Astrocyte (in vitro differentiated cells and primary cell): ENCODE data around the gene TRPV2. TPM values are rescaled to one million over a fixed set of nuclear protein-coding genes. Genes with fewer than 3 reads are reported as not detected.

Source experiments
- DNase-seq: peaks from one replicate; pipeline ENCODE4 v3.0.0-alpha.2; 2010; ENCODE audit warnings: low read depth
- FAIRE-seq: peaks from 2 replicates; lab custom pipeline; 2011; peaks lifted over from hg19 to GRCh38; lab: Jason Lieb, UNC
- H2AFZ ChIP-seq: 2 replicates; pipeline ENCODE4 v1.6.0; 2012; ENCODE audit warnings: low read depth, low read length, inconsistent platforms
- H3K27ac ChIP-seq: 2 replicates; pipeline ENCODE4 v1.5.1; 2011; ENCODE audit warnings: low read depth, low read length, inconsistent platforms
- H3K27me3 ChIP-seq: 2 replicates; pipeline ENCODE4 v1.6.0; 2011; ENCODE audit warnings: low read length, inconsistent platforms; ENCODE audit not compliant: insufficient read depth
- H3K36me3 ChIP-seq: 2 replicates; pipeline ENCODE4 v1.5.1; 2011; ENCODE audit warnings: low read length, inconsistent platforms; ENCODE audit not compliant: insufficient read depth
- H3K4me1 ChIP-seq: 2 replicates; pipeline ENCODE4 v1.5.1; 2011; ENCODE audit warnings: low read length, inconsistent platforms; ENCODE audit not compliant: insufficient read depth
- H3K4me2 ChIP-seq: 2 replicates; pipeline ENCODE4 v1.6.0; 2012; ENCODE audit warnings: low read length, inconsistent platforms
- H3K4me3 ChIP-seq: 2 replicates; pipeline ENCODE4 v1.5.1; 2011; ENCODE audit warnings: low read depth, mild to moderate bottlenecking, low read length, inconsistent platforms; ENCODE audit not compliant: insufficient read depth
- H3K79me2 ChIP-seq: 2 replicates; pipeline ENCODE4 v1.6.0; 2012; ENCODE audit warnings: mild to moderate bottlenecking, low read length, inconsistent platforms; ENCODE audit not compliant: insufficient read depth
- H3K9ac ChIP-seq: 2 replicates; pipeline ENCODE4 v1.6.0; 2012; ENCODE audit warnings: mild to moderate bottlenecking, low read length, inconsistent platforms
- H3K9me3 ChIP-seq: 2 replicates; pipeline ENCODE4 v1.5.1; 2012; ENCODE audit warnings: low read depth, mild to moderate bottlenecking, low read length, inconsistent platforms; ENCODE audit not compliant: insufficient read depth
- H4K20me1 ChIP-seq: 2 replicates; pipeline ENCODE4 v1.6.0; 2012; ENCODE audit warnings: low read length, inconsistent platforms; ENCODE audit not compliant: insufficient read depth
- H3K27ac Mint-ChIP-seq: one replicate; pipeline ENCODE4 v1.8.0; 2021; ENCODE audit warnings: mild to moderate bottlenecking, mixed read lengths; ENCODE audit not compliant: unreplicated experiment
- H3K27me3 Mint-ChIP-seq: one replicate; pipeline ENCODE4 v1.8.0; 2021; ENCODE audit warnings: low read depth, mixed read lengths; ENCODE audit not compliant: unreplicated experiment
- H3K36me3 Mint-ChIP-seq: one replicate; pipeline ENCODE4 v1.8.0; 2021; ENCODE audit warnings: low read depth, mixed read lengths; ENCODE audit not compliant: unreplicated experiment
- H3K4me1 Mint-ChIP-seq: one replicate; pipeline ENCODE4 v1.8.0; 2021; ENCODE audit warnings: low read depth, mixed read lengths; ENCODE audit not compliant: unreplicated experiment
- H3K4me3 Mint-ChIP-seq: one replicate; pipeline ENCODE4 v1.8.0; 2021; ENCODE audit warnings: mild to moderate bottlenecking, moderate library complexity, mixed read lengths; ENCODE audit not compliant: unreplicated experiment
- H3K9me3 Mint-ChIP-seq: one replicate; pipeline ENCODE4 v1.8.0; 2021; ENCODE audit warnings: mild to moderate bottlenecking, mixed read lengths; ENCODE audit not compliant: unreplicated experiment
- EZH2 ChIP-seq: IDR thresholded peaks from 2 replicates; pipeline ENCODE4 v1.6.1; 2012; ENCODE audit warnings: mild to moderate bottlenecking, low read length, inconsistent platforms; ENCODE audit not compliant: insufficient read depth
- total RNA-seq: library from RNA; stranded (reverse); gene quantifications from 2 replicates; pipeline ENCODE4 v1.2.1, GENCODE V29; 2021
- TF ChIP-seq, protein P1 (sequence below): IDR thresholded peaks from 2 replicates; pipeline ENCODE4 v1.5.1; 2011; ENCODE audit warnings: low read depth, mild to moderate bottlenecking, inconsistent platforms, low read length, moderate library complexity; ENCODE audit not compliant: insufficient read depth

TRPV2 gene
- total RNA-seq, 1 donor from 2014 or later = 0.86 TPM

DNA sequence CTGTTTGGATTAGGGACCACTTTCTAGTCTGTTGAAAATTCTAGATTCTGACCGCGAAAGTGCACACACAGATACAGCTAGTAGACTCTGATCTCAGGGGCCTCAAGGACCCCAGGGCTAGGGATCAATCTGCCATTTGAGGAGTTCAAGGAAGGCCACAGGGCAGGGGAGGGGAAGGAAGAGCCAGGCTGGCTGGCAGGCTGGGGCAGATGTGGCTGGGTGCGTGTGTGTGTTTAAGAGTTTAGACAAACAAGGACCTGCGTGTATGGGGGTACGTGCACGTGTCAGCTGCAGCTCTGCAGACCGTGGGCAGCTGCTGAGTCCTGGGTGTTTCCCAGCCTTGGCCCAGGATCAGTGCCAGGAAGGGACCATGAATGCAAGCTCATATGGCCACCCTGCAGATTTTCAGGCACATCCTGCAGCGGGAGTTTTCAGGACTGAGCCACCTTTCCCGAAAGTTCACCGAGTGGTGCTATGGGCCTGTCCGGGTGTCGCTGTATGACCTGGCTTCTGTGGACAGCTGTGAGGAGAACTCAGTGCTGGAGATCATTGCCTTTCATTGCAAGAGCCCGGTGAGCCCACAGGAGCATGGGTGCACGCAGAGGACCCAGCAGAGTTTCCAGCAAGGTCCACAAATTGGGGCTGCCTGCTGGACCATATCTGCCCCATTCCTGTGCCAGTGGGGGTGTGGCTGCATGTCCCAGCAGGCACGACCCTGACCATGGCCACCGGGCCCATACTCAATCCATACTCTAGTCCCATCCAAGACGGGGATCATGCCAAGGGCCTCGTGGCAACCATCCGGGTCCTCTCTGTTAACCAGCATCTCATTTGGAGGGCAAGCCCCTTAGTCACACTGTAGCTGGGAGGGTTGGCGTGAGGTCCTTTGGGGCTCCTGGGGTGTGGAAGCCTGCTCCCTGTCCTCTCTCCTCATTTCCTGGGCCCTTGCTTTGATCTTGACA, 10.6 kb downstream of the TRPV2 start:
- TF ChIP-seq, protein P1, sequence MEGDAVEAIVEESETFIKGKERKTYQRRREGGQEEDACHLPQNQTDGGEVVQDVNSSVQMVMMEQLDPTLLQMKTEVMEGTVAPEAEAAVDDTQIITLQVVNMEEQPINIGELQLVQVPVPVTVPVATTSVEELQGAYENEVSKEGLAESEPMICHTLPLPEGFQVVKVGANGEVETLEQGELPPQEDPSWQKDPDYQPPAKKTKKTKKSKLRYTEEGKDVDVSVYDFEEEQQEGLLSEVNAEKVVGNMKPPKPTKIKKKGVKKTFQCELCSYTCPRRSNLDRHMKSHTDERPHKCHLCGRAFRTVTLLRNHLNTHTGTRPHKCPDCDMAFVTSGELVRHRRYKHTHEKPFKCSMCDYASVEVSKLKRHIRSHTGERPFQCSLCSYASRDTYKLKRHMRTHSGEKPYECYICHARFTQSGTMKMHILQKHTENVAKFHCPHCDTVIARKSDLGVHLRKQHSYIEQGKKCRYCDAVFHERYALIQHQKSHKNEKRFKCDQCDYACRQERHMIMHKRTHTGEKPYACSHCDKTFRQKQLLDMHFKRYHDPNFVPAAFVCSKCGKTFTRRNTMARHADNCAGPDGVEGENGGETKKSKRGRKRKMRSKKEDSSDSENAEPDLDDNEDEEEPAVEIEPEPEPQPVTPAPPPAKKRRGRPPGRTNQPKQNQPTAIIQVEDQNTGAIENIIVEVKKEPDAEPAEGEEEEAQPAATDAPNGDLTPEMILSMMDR = no peak
- no peak for TF ChIP-seq EZH2
- H3K27me3 Mint-ChIP-seq = peaks cover 13% of the 10 kb centered on the region
- H3K27ac ChIP-seq = no peak overlapping the region
- FAIRE-seq (no peak), DNase-seq (no peak)
- peaks cover 1% of the 10 kb centered on the region for H3K4me1 ChIP-seq
- no peaks in the 10 kb centered on the region for H3K36me3 ChIP-seq
- H3K4me3 ChIP-seq = no peak overlapping the region
- no peaks in the 10 kb centered on the region for H3K9me3 ChIP-seq
- H2AFZ ChIP-seq = no peak overlapping the region
- peaks cover 4% of the 10 kb centered on the region for H4K20me1 ChIP-seq
- H3K4me2 ChIP-seq = no peak overlapping the region
- no peaks in the 10 kb centered on the region for H3K79me2 ChIP-seq
- peaks cover under 1% of the 10 kb centered on the region for H3K4me1 Mint-ChIP-seq
- no peaks in the 10 kb centered on the region for H3K27me3 ChIP-seq
- H3K9me3 Mint-ChIP-seq = no peaks in the 10 kb centered on the region
- H3K4me3 Mint-ChIP-seq = peak overlapping the region; percentile 27
- H3K27ac Mint-ChIP-seq = no peak overlapping the region
- peaks cover 2% of the 10 kb centered on the region for H3K36me3 Mint-ChIP-seq
- no peak overlapping the region for H3K9ac ChIP-seq

DNA sequence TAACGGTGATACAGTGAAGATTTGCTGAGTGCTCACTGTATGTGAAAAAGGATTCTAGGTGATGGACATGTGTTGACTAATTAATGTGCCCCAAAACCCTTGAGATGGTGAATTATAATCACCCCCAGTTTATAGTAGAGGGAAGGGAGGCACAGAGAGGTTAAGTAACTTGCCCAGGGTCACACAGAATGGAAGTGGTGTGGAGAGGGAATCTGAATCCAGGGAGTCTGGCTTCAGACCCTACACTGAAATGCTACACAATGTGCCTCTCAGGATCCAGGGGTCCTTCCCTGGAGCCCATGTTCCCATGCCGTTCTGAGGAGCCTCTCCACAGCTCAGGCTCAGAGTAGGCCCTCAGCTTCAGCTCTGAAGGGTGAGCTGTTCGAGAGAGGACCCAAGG, 11.6 kb downstream of the TRPV2 start:
- no peak overlapping the region for H3K4me2 ChIP-seq
- TF ChIP-seq, protein P1 = no peak
- TF ChIP-seq EZH2 = no peak
- H3K27ac ChIP-seq = no peak overlapping the region
- H3K9ac ChIP-seq = no peak overlapping the region
- no peak overlapping the region for H3K27ac Mint-ChIP-seq
- FAIRE-seq (no peak), DNase-seq (no peak)
- H3K4me3 Mint-ChIP-seq = no peak overlapping the region
- no peaks in the 10 kb centered on the region for H3K4me1 ChIP-seq
- H3K4me3 ChIP-seq = no peak overlapping the region
- no peaks in the 10 kb centered on the region for H3K9me3 ChIP-seq
- H4K20me1 ChIP-seq = peaks cover 4% of the 10 kb centered on the region
- peaks cover 13% of the 10 kb centered on the region for H3K27me3 Mint-ChIP-seq
- H3K9me3 Mint-ChIP-seq = no peaks in the 10 kb centered on the region
- no peaks in the 10 kb centered on the region for H3K36me3 ChIP-seq
- no peaks in the 10 kb centered on the region for H3K27me3 ChIP-seq
- H2AFZ ChIP-seq = no peak overlapping the region
- no peaks in the 10 kb centered on the region for H3K4me1 Mint-ChIP-seq
- peaks cover 2% of the 10 kb centered on the region for H3K36me3 Mint-ChIP-seq
- no peaks in the 10 kb centered on the region for H3K79me2 ChIP-seq
